Caki2 (cell line): ENCODE results near the gene WDPCP. TPM values are rescaled to one million over a fixed set of nuclear protein-coding genes. Genes with fewer than 3 reads are reported as not detected.
A peak's percentile ranks its signal among the peaks of the same experiment; 100 is the strongest.
"Not testable (repeated sequence)": the region's sequence is repeated elsewhere in the genome, so short reads cannot be mapped to it uniquely, and the experiment has no call there.

Experiments used
- DNase-seq: peaks from one replicate; pipeline ENCODE4 v3.0.0-alpha.2; 2015; ENCODE audit warnings: low read depth
- in situ Hi-C: cut with HindIII; loops from 2 replicates; pipeline ENCODE4 v1.10.0; 2016; ENCODE audit warnings: low sequenced_read_pairs, low pct_unique_long_range_greater_than_20kb, mixed read lengths
- total RNA-seq: library from RNA; depleted of rRNA; stranded (reverse); fragments of >200 nt; shearing (Covaris generic); gene quantifications from 2 replicates; pipeline ENCODE4 v1.2.3, GENCODE V29; 2014; ENCODE audit warnings: low replicate concordance

WDPCP gene
- total RNA-seq, 1 experiment from 2014 or later = 4.9 TPM

- in situ Hi-C loops = no loop called here
Measured at GRCh38 chr2:63340443-63340842, 247.8 kb downstream of the WDPCP start.

DNA sequence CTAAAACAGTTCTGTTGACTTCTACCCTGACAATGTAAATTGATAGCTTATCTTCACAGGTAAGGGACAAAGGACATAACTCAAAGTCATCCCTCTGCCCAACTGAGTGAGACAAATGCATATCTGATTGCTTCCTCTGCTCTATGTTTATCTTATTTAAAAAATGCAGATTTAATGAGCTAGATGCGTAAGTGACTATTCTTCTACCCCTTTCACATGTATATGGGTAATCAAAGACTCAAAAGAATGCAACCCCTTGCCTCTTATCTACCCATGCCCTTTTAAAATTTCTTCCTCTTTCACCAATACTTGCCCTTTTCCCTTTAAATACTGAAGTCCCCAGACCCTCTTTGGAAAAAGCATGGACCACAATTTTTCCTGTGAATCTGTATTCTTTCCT is 253.4 kb downstream of the WDPCP start:
- DNase-seq = no peak
- in situ Hi-C loops = no loop called here

More at GRCh38 chr2:63340443-63340842, 247.8 kb downstream of the WDPCP start:
- no peak for DNase-seq

DNA sequence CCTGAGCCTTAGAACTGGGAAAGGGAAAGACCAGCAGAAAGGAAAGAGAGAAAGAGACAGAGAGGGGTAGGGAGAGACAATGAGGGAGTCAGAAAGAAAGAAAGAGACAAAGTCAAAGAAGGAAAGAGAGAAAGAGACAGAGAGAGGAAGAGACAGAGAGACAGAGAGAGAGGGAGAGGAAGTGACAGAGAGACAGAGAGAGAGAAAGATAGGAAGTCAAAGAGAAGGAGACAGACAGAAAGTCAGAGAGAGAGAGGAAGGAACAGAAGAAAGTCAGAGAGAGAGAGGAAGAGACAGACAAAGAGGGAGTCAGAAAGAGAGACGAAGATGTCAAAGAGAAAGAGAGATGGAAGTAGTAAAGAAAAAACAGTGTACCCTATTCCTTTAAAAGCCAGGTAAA is 261.8 kb downstream of the WDPCP start:
- DNase-seq = no peak
- in situ Hi-C loops = no loop called here

DNA sequence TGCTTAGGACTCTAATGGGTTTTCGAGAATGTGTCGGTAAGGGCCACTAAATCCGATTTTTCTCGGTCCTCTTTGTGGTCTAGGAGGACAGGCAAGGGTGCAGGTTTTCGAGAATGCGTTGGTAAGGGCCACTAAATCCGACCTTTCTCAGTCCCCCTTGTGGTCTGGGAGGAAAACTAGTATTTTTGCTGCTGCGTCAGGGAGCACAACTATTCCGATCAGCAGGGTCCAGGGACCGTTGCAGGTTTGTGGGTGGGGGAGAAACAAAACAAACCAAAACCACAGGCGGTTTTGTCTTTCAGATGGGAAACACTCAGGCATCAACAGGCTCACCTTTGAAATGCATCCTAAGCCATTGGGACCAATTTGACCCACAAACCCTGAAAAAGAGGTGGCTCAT is 264.6 kb downstream of the WDPCP start:
- DNase-seq, in situ Hi-C loops: not testable (repeated sequence)

DNA sequence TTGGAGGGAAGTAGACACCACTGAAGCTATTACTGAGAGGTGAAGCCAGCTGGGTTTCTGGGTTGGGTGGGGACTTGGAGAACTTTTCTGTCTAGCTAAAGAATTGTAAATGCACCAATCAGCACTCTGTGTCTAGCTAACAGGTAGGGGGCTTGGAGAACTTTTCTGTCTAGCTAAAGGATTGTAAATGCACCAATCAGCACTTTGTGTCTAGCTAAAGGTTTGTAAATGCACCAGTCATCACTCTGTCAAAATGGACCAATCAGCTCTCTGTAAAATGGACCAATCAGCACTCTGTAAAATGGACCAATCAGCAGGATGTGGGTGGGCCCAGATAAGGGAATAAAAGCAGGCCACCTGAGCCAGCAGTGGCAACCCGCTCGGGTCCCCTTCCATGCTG is 266.3 kb downstream of the WDPCP start:
- DNase-seq, in situ Hi-C loops: not testable (repeated sequence)

DNA sequence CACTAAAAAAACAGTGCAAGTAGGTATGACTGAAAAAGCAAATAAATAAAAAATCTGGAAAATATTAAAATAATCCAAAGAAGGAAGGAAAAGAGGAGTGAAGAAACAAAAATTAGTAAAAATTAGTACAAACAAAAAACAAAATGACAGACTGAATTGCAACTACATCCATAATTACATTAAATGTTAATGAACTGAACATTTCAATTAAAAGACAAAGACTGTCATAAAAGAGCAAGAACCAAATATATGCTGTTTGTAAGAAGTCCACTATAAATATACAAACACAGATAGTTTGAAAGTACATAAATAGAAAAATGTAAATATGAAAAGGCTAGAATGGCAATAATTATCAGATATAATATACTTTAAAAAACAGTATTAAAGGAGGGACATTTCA is 267.6 kb downstream of the WDPCP start:
- in situ Hi-C loops = no loop called here
- DNase-seq = no peak

GRCh38 chr2:63310614-63311013 is 277.7 kb downstream of the WDPCP start:
- in situ Hi-C loops = no loop called here
- no peak for DNase-seq

- in situ Hi-C loops = no loop called here
Measured at GRCh38 chr2:63301481-63301880, 286.8 kb downstream of the WDPCP start.

DNA sequence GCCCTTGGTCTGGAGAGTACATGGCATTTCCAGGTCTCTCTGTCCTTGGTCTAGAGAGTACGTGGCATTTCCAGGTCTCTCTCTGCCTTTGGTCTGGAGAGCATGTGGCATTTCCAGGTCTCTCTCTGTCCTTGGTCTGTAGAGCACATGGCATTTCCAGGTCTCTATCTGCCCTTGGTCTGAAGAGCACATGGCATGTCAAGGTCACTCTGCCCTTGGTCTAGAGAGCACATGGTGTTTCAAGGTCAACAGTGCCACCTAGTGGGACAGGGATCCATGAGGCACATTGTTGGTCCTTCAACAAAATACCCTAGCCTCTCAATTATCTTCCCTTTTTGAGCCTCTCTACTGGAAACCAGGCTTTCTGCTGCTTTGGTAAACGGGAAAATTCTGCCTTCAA is 287.4 kb downstream of the WDPCP start:
- no peak for DNase-seq

More at GRCh38 chr2:63301481-63301880, 286.8 kb downstream of the WDPCP start:
- peak; percentile 9 for DNase-seq

GRCh38 chr2:63287956-63288355 is 300.3 kb downstream of the WDPCP start:
- DNase-seq = no peak
- in situ Hi-C loops = no loop called here

More for the DNA sequence above, 287.4 kb downstream of the WDPCP start:
- in situ Hi-C loops = no loop called here

DNA sequence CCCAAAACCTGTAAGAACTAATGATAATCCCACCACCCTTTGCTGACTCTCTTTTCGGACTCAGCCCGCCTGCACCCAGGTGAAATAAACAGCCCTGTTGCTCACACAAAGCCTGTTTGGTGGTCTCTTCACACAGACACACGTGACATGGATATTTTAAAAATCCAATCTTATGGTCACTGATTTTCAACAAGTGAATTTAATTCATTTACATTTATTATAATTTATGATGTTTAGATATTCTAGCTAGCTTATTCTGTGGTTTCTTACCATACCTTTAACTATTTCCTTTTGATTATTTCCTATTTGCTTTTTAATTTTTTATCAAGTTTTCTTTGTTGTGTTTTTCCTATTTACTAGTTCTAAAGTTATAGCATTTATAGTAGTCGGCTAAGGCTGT is 301.8 kb downstream of the WDPCP start:
- in situ Hi-C loops, DNase-seq: not testable (repeated sequence)

- no peak for DNase-seq
- in situ Hi-C loops = no loop called here
Measured at GRCh38 chr2:63283273-63283672, 305.0 kb downstream of the WDPCP start.

GRCh38 chr2:63272560-63272959 is 315.7 kb downstream of the WDPCP start:
- no peak for DNase-seq
- in situ Hi-C loops = no loop called here

GRCh38 chr2:63270717-63271116 is 317.6 kb downstream of the WDPCP start:
- in situ Hi-C loops = no loop called here
- DNase-seq = no peak

- in situ Hi-C loops = no loop called here
- no peak for DNase-seq
Measured at GRCh38 chr2:63268946-63269345, 319.3 kb downstream of the WDPCP start.

GRCh38 chr2:63261137-63261621 is 327.1 kb downstream of the WDPCP start:
- in situ Hi-C loops = no loop called here
- no peak for DNase-seq

GRCh38 chr2:63257473-63257872 is 330.8 kb downstream of the WDPCP start:
- in situ Hi-C loops = no loop called here
- no peak for DNase-seq

DNA sequence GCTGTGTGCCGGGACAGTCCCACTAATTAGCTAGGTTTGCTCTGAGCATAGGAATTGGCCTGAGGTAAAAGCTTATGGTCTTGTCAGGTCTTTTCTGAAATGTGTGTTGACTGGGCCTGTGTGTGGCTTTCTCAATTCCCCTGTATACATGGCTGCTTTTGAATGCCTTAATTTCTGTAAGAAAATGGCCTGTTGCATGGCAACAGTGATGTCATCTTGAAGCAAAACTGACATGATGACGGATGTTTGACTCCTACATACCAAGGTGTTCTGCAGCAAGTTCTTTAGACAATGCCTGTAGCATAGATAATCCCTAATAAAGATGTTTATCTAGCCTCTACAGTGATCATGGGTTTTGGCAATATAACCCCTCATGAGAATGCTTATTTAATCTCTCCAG is 339.1 kb downstream of the WDPCP start:
- in situ Hi-C loops = no loop called here
- no peak for DNase-seq

GRCh38 chr2:63242747-63243146 is 345.5 kb downstream of the WDPCP start:
- no peak for DNase-seq
- in situ Hi-C loops = no loop called here

DNA sequence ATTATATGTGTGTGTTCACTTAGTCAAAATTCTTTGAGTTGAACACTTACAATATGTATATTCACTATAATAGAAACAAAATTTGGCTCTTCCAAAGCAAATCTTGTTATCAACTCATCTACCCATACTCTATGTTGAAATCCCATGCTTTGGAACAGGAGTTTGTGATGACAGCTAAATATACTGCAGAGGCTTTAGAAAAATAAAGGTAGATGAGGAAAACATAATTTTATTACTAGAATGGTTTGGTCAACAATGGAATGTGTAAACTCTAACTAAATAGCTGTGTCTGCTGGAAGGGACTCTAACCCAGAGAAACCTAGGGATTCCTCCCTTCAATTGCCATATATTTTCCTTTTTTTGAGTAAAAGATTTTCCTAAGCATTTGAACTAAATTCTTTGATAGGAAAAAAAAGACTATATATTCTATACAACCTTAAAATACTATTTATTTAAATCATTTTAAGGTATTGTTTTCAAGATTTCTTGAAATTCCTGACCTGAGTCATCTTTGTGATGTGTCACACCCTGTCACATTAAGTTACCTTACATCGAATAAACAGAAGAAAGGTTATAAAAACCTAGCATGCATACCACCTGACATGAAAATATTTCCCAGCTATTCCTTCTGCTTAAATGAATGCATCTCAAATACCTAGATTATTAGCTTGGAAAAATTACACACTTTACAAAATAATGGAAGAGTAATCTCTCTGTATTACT is 362.2 kb downstream of the WDPCP start:
- DNase-seq = no peak
- in situ Hi-C loops = no loop called here
